Pancreas (tissue), 10 donors: ENCODE measurements around the gene CAV1. TPM values are rescaled to one million over a fixed set of nuclear protein-coding genes. Genes with fewer than 3 reads are reported as not detected.

Source experiments
- ATAC-seq, 4 donors: fragments of 200-7000 bp; cut with Tn5 transposase; one replicate each; pipeline versions ENCODE4 v1.8.0 to v1.9.1; 2020; ENCODE audit warnings: mild to moderate bottlenecking in 4 of 4, moderate library complexity in 4 of 4
- DNase-seq, 6 donors: peaks; one replicate each; pipeline ENCODE4 v3.0.0-alpha.2; 2020
- FAIRE-seq: peaks from 2 replicates; lab custom pipeline; 2012; peaks lifted over from hg19 to GRCh38; lab: Jason Lieb, UNC
- H3K27ac ChIP-seq, 4 donors: fragments of 200-600 bp; sonication (generic); 1 replicate in 3 of 4; 2 replicates in 1 of 4; pipeline versions ENCODE4 v1.5.0 to v1.8.0; 2020
- H3K27me3 ChIP-seq, 4 donors: fragments of 200-600 bp; one replicate each; pipeline ENCODE4 v1.8.0; 2021
- H3K36me3 ChIP-seq, 3 donors: fragments of 200-600 bp; sonication (generic) in 1 of 3; one replicate each; pipeline versions ENCODE4 v1.5.0 to v1.8.0; 2020 to 2021
- H3K4me1 ChIP-seq, 3 donors: fragments of 200-600 bp; one replicate each; pipeline ENCODE4 v1.8.0; 2021
- H3K4me3 ChIP-seq, 4 donors: fragments of 200-600 bp; sonication (generic) in 2 of 4; one replicate each; pipeline versions ENCODE4 v1.5.0 to v1.8.0; 2020 to 2021
- H3K9me3 ChIP-seq, 4 donors: fragments of 200-600 bp; one replicate each; pipeline ENCODE4 v1.8.0; 2021
- WGBS, 2 donors: extraction: QIAGEN DNeasy Blood & Tissue Kit; methylation state at CpG; one replicate each; pipeline ENCODE4 v1.1.7; 2013; 5-methylcytosine and 5-hydroxymethylcytosine counted together
- intact Hi-C, 3 donors: fragments of 100-400 bp; cut with DNase I; formaldehyde crosslinking; loops; one replicate each; pipeline versions ENCODE4 v1.11.1 to v1.14.2; 2022
- polyA plus RNA-seq, 2 donors: library from polyadenylated mRNA; stranded (reverse); fragments of 200-250 nt; gene quantifications; one replicate each; pipeline ENCODE4 v1.2.3, GENCODE V29; 2013
- total RNA-seq, 6 donors: library from RNA; stranded (reverse); fragmentation: NEBNext Ultra II Directional in 4 of 6; extraction: Animal tissue kit (Norgen Biotek cat#: 25700) in 4 of 6; gene quantifications; one replicate each; pipeline versions ENCODE4 v1.2.1 to v1.2.4, GENCODE V29; 2021 to 2023
- TF ChIP-seq, protein P1 (sequence below), 4 donors: fragments of 200-600 bp; sonication (generic) in 3 of 4; IDR thresholded peaks; one replicate each; pipeline versions ENCODE4 v1.5.0 to v1.8.0; 2021; ENCODE audit warnings: antibody characterized with exemption in 4 of 4
- donor health status: healthy with polysubstance abuse.
- donor health status: DM: no; HTN: no; CAD: no; lungs with moderate emphysema.
- donor health status: DM: no; HTN: no; CAD: no.
- donor health status: control.
- donor health status: control.
- donor health status: Bipolar disorder and iron deficiency.
- donor health status: DM: yes; HTN: yes; CAD: no.
- donor health status: DM: no; HTN: no; CAD: no.
- donor health status: DM: no; HTN: no; CAD: no.
- donor health status: DM: yes; HTN: yes; CAD: no.

CAV1 gene
- total and polyA plus RNA-seq, 8 donors = 4.6 to 19.5 (median 11.2) TPM

DNA sequence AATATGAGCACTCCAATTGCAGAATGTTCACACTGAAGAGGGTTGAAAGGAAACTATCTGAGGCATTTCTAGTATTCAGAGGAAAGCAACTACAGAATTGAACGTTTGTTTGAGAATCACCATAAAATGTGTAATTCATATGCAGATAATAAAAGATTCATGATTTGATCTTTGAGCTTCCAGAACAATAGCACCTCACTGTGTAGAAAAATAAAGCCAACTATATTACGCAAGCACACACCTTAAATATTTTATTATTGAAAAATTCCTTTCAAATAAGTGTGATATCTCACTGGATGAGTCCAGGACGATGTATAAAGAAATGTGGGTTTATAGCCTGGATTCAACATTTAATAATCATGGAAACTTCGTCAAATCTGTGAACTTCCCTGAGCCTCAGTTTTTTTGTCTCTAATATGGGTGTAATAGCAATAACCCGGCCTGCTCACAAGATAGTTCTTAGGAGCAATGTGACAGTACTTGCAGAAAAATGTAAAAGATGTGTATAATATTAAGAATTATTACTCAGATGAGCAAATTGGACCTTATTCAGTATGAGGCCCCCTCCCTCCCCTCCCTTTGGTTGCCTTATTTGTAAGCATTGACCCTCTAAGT is 36.8 kb upstream of the CAV1 start:
- Histone ChIP-seq H3K4me1 (peaks cover 0 to 7% (median 0%) of the 10 kb centered on the region in 3 donors), H3K4me3 (no peak overlapping the region), H3K9me3 (no peaks in the 10 kb centered on the region), H3K27ac (no peak overlapping the region), H3K27me3 (no peaks in the 10 kb centered on the region), H3K36me3 (no peaks in the 10 kb centered on the region)
- FAIRE-seq (no peak), DNase-seq (no peak), ATAC-seq (no peak)
- TF ChIP-seq, protein P1, sequence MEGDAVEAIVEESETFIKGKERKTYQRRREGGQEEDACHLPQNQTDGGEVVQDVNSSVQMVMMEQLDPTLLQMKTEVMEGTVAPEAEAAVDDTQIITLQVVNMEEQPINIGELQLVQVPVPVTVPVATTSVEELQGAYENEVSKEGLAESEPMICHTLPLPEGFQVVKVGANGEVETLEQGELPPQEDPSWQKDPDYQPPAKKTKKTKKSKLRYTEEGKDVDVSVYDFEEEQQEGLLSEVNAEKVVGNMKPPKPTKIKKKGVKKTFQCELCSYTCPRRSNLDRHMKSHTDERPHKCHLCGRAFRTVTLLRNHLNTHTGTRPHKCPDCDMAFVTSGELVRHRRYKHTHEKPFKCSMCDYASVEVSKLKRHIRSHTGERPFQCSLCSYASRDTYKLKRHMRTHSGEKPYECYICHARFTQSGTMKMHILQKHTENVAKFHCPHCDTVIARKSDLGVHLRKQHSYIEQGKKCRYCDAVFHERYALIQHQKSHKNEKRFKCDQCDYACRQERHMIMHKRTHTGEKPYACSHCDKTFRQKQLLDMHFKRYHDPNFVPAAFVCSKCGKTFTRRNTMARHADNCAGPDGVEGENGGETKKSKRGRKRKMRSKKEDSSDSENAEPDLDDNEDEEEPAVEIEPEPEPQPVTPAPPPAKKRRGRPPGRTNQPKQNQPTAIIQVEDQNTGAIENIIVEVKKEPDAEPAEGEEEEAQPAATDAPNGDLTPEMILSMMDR (IDR thresholded peaks at IDR 0.05) = no peak
- 79 to 80% methylated on average over 5 of the region's 5 CpGs for WGBS, 2 donors
- intact Hi-C loops = no loop called here

- peaks cover 0 to 7% (median 6%) of the 10 kb centered on the region in 3 donors for H3K4me1 ChIP-seq
- no peaks in the 10 kb centered on the region for H3K9me3 ChIP-seq
- FAIRE-seq (peak; percentile 56), DNase-seq (no peak), ATAC-seq (no peak)
- TF ChIP-seq, protein P1 (IDR thresholded peaks at IDR 0.05) = no peak
- WGBS, 2 donors = 57% methylated on average over 2 of the region's 2 CpGs
- no peaks in the 10 kb centered on the region for H3K36me3 ChIP-seq
- intact Hi-C loops = no loop called here
- H3K27me3 ChIP-seq = no peaks in the 10 kb centered on the region
- no peak overlapping the region for H3K27ac ChIP-seq
- H3K4me3 ChIP-seq = no peak overlapping the region
Observed at GRCh38 chr7:116490351-116490750, 34.5 kb upstream of the CAV1 start.

GRCh38 chr7:116491887-116492653 is 32.8 kb upstream of the CAV1 start:
- TF ChIP-seq, protein P1 (IDR thresholded peaks at IDR 0.05) = no peak
- Histone ChIP-seq H3K4me3 (no peak overlapping the region), H3K36me3 (no peaks in the 10 kb centered on the region), H3K9me3 (no peaks in the 10 kb centered on the region), H3K27me3 (no peaks in the 10 kb centered on the region), H3K4me1 (peaks cover 0 to 7% (median 6%) of the 10 kb centered on the region in 3 donors), H3K27ac (no peak overlapping the region)
- WGBS, 2 donors = 61 to 67% methylated on average over 3 of the region's 3 CpGs
- ATAC-seq (no peak), DNase-seq (no peak), FAIRE-seq (no peak)
- intact Hi-C loops = no loop called here

- no peak overlapping the region for H3K4me3 ChIP-seq
- peaks cover 0 to 7% (median 6%) of the 10 kb centered on the region in 3 donors for H3K4me1 ChIP-seq
- H3K27me3 ChIP-seq = no peaks in the 10 kb centered on the region
- DNase-seq (no peak), FAIRE-seq (peak; percentile 20), ATAC-seq (no peak)
- no peak overlapping the region for H3K27ac ChIP-seq
- H3K36me3 ChIP-seq = no peaks in the 10 kb centered on the region
- WGBS, 2 donors = 91 to 97% methylated on average over 3 of the region's 3 CpGs
- H3K9me3 ChIP-seq = no peaks in the 10 kb centered on the region
- intact Hi-C loops = no loop called here
- TF ChIP-seq, protein P1 (IDR thresholded peaks at IDR 0.05) = no peak
Observed at GRCh38 chr7:116492654-116493109, 32.2 kb upstream of the CAV1 start.
